ENCODE measurements around the gene TRAP1. TPM values are rescaled to one million over a fixed set of nuclear protein-coding genes. Genes with fewer than 3 reads are reported as not detected.

Gene TRAP1
- polyA plus RNA-seq, 2 of the 4 experiments (the other 2 are of a cell fraction), result 103 to 198 TPM

GRCh38 chr16:3766177-3766576 lies 48.9 kb upstream of the TRAP1 start:
- H3K27ac ChIP-seq, result no peak overlapping the region
- TF ChIP-seq HDAC2 (IDR thresholded peaks at IDR 0.05) (no peak), REST (IDR thresholded peaks at IDR 0.05) (no peak), TP53 (CRISPR knock-in tag; IDR thresholded peaks at IDR 0.05) (no peak), CBX2 (IDR thresholded peaks at IDR 0.05; ENCODE audit: borderline replicate concordance, low read depth) (no peak), CEBPB (IDR thresholded peaks at IDR 0.05) (no peak), HOXA7 (CRISPR knock-in tag; IDR thresholded peaks at IDR 0.05) (no peak), RCOR1 (IDR thresholded peaks at IDR 0.05; ENCODE audit: low read depth, low read length) (no peak), ZNF302 (CRISPR knock-in tag; IDR thresholded peaks at IDR 0.05) (no peak), RARB (CRISPR knock-in tag; IDR thresholded peaks at IDR 0.05) (no peak), POLR2AphosphoS2 (conservative IDR thresholded peaks at IDR 0.05; ENCODE audit: low read length) (no peak), EHMT2 (IDR thresholded peaks at IDR 0.05; ENCODE audit: low read depth) (no peak), ZFP36 (IDR thresholded peaks at IDR 0.05; ENCODE audit: borderline replicate concordance, partially characterized antibody) (no peak), ELK1 (IDR thresholded peaks at IDR 0.05; ENCODE audit: low read depth, low read length) (no peak), BCL3 (IDR thresholded peaks at IDR 0.05) (no peak), SMC3 (IDR thresholded peaks at IDR 0.05) (no peak), BHLHE40 (IDR thresholded peaks at IDR 0.05; ENCODE audit: low read depth, low read length) (no peak), FOXS1 (CRISPR knock-in tag; IDR thresholded peaks at IDR 0.05) (no peak)
- TF ChIP-seq, protein P1, sequence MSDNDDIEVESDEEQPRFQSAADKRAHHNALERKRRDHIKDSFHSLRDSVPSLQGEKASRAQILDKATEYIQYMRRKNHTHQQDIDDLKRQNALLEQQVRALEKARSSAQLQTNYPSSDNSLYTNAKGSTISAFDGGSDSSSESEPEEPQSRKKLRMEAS (IDR thresholded peaks at IDR 0.05), result no peak
- no peaks in the 10 kb centered on the region for H3K9me3 ChIP-seq
- FAIRE-seq (no peak), ATAC-seq (no peak), DNase-seq (ENCODE audit: low read depth in 1 of 2, low spot score in 1 of 2) (no peak)
- POLR2A ChIA-PET, result no interaction called here
- no peak overlapping the region for H3K4me3 ChIP-seq
- CTCF ChIA-PET, result no interaction called here
- 94% methylated on average over 3 of the region's 3 CpGs for WGBS (ENCODE audit: missing lambda C conversion rate)
- H3K4me1 ChIP-seq, result peaks cover 4% of the 10 kb centered on the region
- H3K4me2 ChIP-seq, result no peak overlapping the region

GRCh38 chr16:3764409-3764808 lies 47.1 kb upstream of the TRAP1 start:
- 92% methylated on average over 3 of the region's 3 CpGs for WGBS (ENCODE audit: missing lambda C conversion rate)
- Histone ChIP-seq H3K4me3 (no peak overlapping the region), H3K27ac (no peak overlapping the region), H3K9me3 (no peaks in the 10 kb centered on the region), H3K4me2 (no peak overlapping the region), H3K4me1 (no peaks in the 10 kb centered on the region)
- no peak for DNase-seq (ENCODE audit: low read depth in 1 of 2, low spot score in 1 of 2)
- FAIRE-seq, result no peak
- POLR2A ChIA-PET, result no interaction called here
- no peak for ATAC-seq
- CTCF ChIA-PET, result no interaction called here
- TF ChIP-seq RFX5 (IDR thresholded peaks at IDR 0.05) (no peak), RARB (CRISPR knock-in tag; IDR thresholded peaks at IDR 0.05) (no peak)

Data from A549 (cell line).